ENCODE data around the gene ASB15.

ASB15 gene

GRCh38 chr7:123677061-123677715 lies 75.6 kb downstream of the ASB15 start:
- no peak overlapping the region for H3K27ac ChIP-seq (ENCODE audit: low read depth, low read length, severe bottlenecking)
- no CpG with 5 or more reads among the region's 2 CpGs for WGBS, 2 experiments (ENCODE audit: insufficient coverage in 2 of 2)
- H3K4me3 ChIP-seq (ENCODE audit: extremely low read depth, insufficient read depth, low read length, poor library complexity, severe bottlenecking) = no peak overlapping the region
- H3K9me3 ChIP-seq (ENCODE audit: control insufficient read depth, low read length) = no peaks in the 10 kb centered on the region
- H3K4me1 ChIP-seq (ENCODE audit: control insufficient read depth, insufficient read depth, low read length, poor library complexity, severe bottlenecking) = peaks cover 29% of the 10 kb centered on the region
- peaks cover 27% of the 10 kb centered on the region for H3K36me3 ChIP-seq (ENCODE audit: control insufficient read depth, insufficient read depth, low read length)

- WGBS, 2 experiments (ENCODE audit: insufficient coverage in 2 of 2) = 100% methylated on average over 1 of the region's 3 CpGs; no CpG with 5 or more reads in 1 of the 2 experiments
- Histone ChIP-seq H3K36me3 (ENCODE audit: control insufficient read depth, insufficient read depth, low read length) (peaks cover 29% of the 10 kb centered on the region), H3K4me3 (ENCODE audit: extremely low read depth, insufficient read depth, low read length, poor library complexity, severe bottlenecking) (no peak overlapping the region)
These were observed 78.0 kb downstream of the ASB15 start for GRCh38 chr7:123679614-123680013.

DNA sequence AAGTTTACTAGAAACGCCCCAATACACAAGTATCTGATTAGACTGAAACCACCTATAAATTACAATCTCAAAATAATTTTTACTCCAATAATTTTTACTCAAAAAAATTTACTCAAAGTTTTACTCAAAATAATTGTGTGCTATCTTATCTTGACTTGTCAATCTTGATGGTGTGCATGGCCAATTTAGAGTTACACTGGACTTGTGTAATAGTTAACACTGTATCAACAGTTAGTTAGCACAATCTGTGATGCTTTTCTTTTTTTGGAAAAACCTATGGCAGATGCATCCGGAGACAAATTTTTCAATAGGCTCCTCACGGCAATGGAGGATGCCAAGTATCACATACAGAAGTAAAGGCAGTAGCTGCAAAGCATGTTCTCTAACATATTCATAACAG lies 79.0 kb downstream of the ASB15 start:
- 90 to 100% methylated on average over 1 to 2 of the region's 3 CpGs for WGBS, 2 experiments (ENCODE audit: insufficient coverage in 2 of 2)
- no peaks in the 10 kb centered on the region for H3K9me3 ChIP-seq (ENCODE audit: control insufficient read depth, low read length)
- peak overlapping the region; percentile 17 for H3K27ac ChIP-seq (ENCODE audit: low read depth, low read length, severe bottlenecking)
- no peak overlapping the region for H3K4me3 ChIP-seq (ENCODE audit: extremely low read depth, insufficient read depth, low read length, poor library complexity, severe bottlenecking)
- peaks cover 15% of the 10 kb centered on the region for H3K4me1 ChIP-seq (ENCODE audit: control insufficient read depth, insufficient read depth, low read length, poor library complexity, severe bottlenecking)
- H3K36me3 ChIP-seq (ENCODE audit: control insufficient read depth, insufficient read depth, low read length) = peaks cover 33% of the 10 kb centered on the region

More at GRCh38 chr7:123679614-123680013, 78.0 kb downstream of the ASB15 start:
- Histone ChIP-seq H3K4me1 (ENCODE audit: control insufficient read depth, insufficient read depth, low read length, poor library complexity, severe bottlenecking) (peaks cover 24% of the 10 kb centered on the region), H3K27ac (ENCODE audit: low read depth, low read length, severe bottlenecking) (no peak overlapping the region), H3K9me3 (ENCODE audit: control insufficient read depth, low read length) (no peaks in the 10 kb centered on the region)

DNA sequence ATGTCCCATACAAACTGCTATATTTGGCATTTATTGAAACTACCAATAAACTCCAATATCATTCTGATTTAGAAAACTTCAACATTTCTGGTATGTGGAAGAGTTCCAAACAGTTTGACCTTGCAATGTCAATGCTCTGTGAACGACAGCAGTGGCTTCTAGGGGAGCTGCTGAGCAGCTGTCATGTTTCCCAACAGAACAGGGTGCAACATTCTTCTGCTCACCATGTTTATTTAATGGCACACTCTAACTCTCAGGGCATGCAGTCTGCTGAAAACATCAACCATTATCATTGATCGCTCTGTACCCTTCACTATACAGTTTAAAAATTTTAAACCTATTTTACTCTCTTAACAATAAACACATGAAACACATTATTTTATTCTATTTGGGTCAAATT lies 79.9 kb downstream of the ASB15 start:
- no peak overlapping the region for H3K27ac ChIP-seq (ENCODE audit: low read depth, low read length, severe bottlenecking)

GRCh38 chr7:123682690-123683089 lies 81.1 kb downstream of the ASB15 start:
- WGBS, 2 experiments (ENCODE audit: insufficient coverage in 2 of 2) = 80% methylated on average over 1 of the region's 1 CpG; no CpG with 5 or more reads in 1 of the 2 experiments
- H3K36me3 ChIP-seq (ENCODE audit: control insufficient read depth, insufficient read depth, low read length) = peaks cover 32% of the 10 kb centered on the region
- no peaks in the 10 kb centered on the region for H3K9me3 ChIP-seq (ENCODE audit: control insufficient read depth, low read length)
- H3K27ac ChIP-seq (ENCODE audit: low read depth, low read length, severe bottlenecking) = no peak overlapping the region
- peaks cover 14% of the 10 kb centered on the region for H3K4me1 ChIP-seq (ENCODE audit: control insufficient read depth, insufficient read depth, low read length, poor library complexity, severe bottlenecking)
- H3K4me3 ChIP-seq (ENCODE audit: extremely low read depth, insufficient read depth, low read length, poor library complexity, severe bottlenecking) = no peak overlapping the region

More for the DNA sequence above, 79.9 kb downstream of the ASB15 start:
- 62 to 90% methylated on average over 1 to 2 of the region's 2 CpGs for WGBS, 2 experiments (ENCODE audit: insufficient coverage in 2 of 2)
- Histone ChIP-seq H3K36me3 (ENCODE audit: control insufficient read depth, insufficient read depth, low read length) (peaks cover 24% of the 10 kb centered on the region), H3K4me1 (ENCODE audit: control insufficient read depth, insufficient read depth, low read length, poor library complexity, severe bottlenecking) (peaks cover 14% of the 10 kb centered on the region), H3K4me3 (ENCODE audit: extremely low read depth, insufficient read depth, low read length, poor library complexity, severe bottlenecking) (no peak overlapping the region), H3K9me3 (ENCODE audit: control insufficient read depth, low read length) (no peaks in the 10 kb centered on the region)

GRCh38 chr7:123687161-123687560 lies 85.5 kb downstream of the ASB15 start:
- Histone ChIP-seq H3K36me3 (ENCODE audit: control insufficient read depth, insufficient read depth, low read length) (peaks cover 38% of the 10 kb centered on the region), H3K27ac (ENCODE audit: low read depth, low read length, severe bottlenecking) (no peak overlapping the region), H3K4me3 (ENCODE audit: extremely low read depth, insufficient read depth, low read length, poor library complexity, severe bottlenecking) (no peak overlapping the region), H3K9me3 (ENCODE audit: control insufficient read depth, low read length) (no peaks in the 10 kb centered on the region), H3K4me1 (ENCODE audit: control insufficient read depth, insufficient read depth, low read length, poor library complexity, severe bottlenecking) (peaks cover 4% of the 10 kb centered on the region)
- 93 to 94% methylated on average over 2 of the region's 2 CpGs for WGBS, 2 experiments (ENCODE audit: insufficient coverage in 2 of 2)

DNA sequence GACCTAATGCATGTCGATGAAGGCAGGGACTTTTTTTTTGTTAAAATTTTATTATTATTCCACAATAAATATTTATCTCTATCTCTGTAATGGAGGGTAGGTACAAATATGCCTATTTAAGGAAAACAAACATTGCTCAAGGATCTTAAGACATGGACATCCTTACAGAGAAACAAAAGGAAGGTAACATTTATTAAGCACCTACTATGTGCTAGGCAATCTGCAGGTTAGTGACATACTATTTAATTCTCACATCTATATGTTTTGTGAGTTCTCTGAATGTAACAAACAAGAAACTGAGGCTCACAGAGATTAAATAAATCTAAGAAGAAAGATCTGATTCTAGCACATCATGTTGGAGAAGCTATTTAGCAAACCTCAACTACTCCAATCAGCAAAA lies 86.1 kb downstream of the ASB15 start:
- WGBS, 2 experiments (ENCODE audit: insufficient coverage in 2 of 2) = no CpG with 5 or more reads among the region's 1 CpG

More for the DNA sequence above, 86.1 kb downstream of the ASB15 start:
- Histone ChIP-seq H3K4me1 (ENCODE audit: control insufficient read depth, insufficient read depth, low read length, poor library complexity, severe bottlenecking) (no peaks in the 10 kb centered on the region), H3K27ac (ENCODE audit: low read depth, low read length, severe bottlenecking) (no peak overlapping the region), H3K36me3 (ENCODE audit: control insufficient read depth, insufficient read depth, low read length) (peaks cover 42% of the 10 kb centered on the region), H3K9me3 (ENCODE audit: control insufficient read depth, low read length) (no peaks in the 10 kb centered on the region), H3K4me3 (ENCODE audit: extremely low read depth, insufficient read depth, low read length, poor library complexity, severe bottlenecking) (no peak overlapping the region)

Measured in mesodermal cell (in vitro differentiated cells).